ENCODE data around the gene AHNAK.

GRCh38 chr11:62433904-62434276 lies 112.7 kb downstream of the AHNAK start:
- TF ChIP-seq MAX (IDR thresholded peaks at IDR 0.05) (no peak), MAFK (IDR thresholded peaks at IDR 0.05; ENCODE audit: partially characterized antibody) (no peak), CTCF (IDR thresholded peaks at IDR 0.05) (no peak), EP300 (IDR thresholded peaks at IDR 0.05) (no peak), POLR2A (IDR thresholded peaks at IDR 0.05; ENCODE audit: low read length) (no peak), ZC3H11A (IDR thresholded peaks at IDR 0.05) (no peak), MYC (IDR thresholded peaks at IDR 0.05; ENCODE audit: borderline replicate concordance, low read length) (no peak), KDM1A (IDR thresholded peaks at IDR 0.05; ENCODE audit: low read depth) (no peak), ESRRA (IDR thresholded peaks at IDR 0.05; ENCODE audit: borderline replicate concordance, low read length) (no peak), ELK1 (IDR thresholded peaks at IDR 0.05; ENCODE audit: low read depth, low read length) (no peak)

Data from A549 (cell line).